CD4-positive, alpha-beta T cell treated with Interleukin-6 at 100 ng/mL for 8 hours (primary cell): Measurements from ENCODE around the gene GSE1.

ENCODE experiments used
- DNase-seq: peaks from one replicate; pipeline ENCODE4 v3.0.0-alpha.2; 2020; ENCODE audit warnings: mixed read lengths, low spot score

The GSE1 gene

GRCh38 chr16:85574672-85575475 lies 38.2 kb upstream of the GSE1 start:
- DNase-seq: no peak

- DNase-seq: no peak
Measured at GRCh38 chr16:85575920-85576319, 37.2 kb upstream of the GSE1 start.

GRCh38 chr16:85576944-85577343 lies 36.2 kb upstream of the GSE1 start:
- no peak for DNase-seq

GRCh38 chr16:85577899-85578598 lies 35.1 kb upstream of the GSE1 start:
- DNase-seq: no peak

- DNase-seq: no peak
Measured at GRCh38 chr16:85578599-85578948, 34.5 kb upstream of the GSE1 start.

GRCh38 chr16:85579191-85579590 lies 33.9 kb upstream of the GSE1 start:
- DNase-seq: no peak

GRCh38 chr16:85579923-85580580 lies 33.1 kb upstream of the GSE1 start:
- DNase-seq: no peak

- no peak for DNase-seq
Measured at GRCh38 chr16:85580684-85581083, 32.4 kb upstream of the GSE1 start.

GRCh38 chr16:85582229-85582991 lies 30.7 kb upstream of the GSE1 start:
- no peak for DNase-seq

GRCh38 chr16:85583491-85584181 lies 29.5 kb upstream of the GSE1 start:
- DNase-seq: no peak

- no peak for DNase-seq
Measured at GRCh38 chr16:85584267-85584666, 28.9 kb upstream of the GSE1 start.

- DNase-seq: no peak
Measured at GRCh38 chr16:85584819-85585282, 28.3 kb upstream of the GSE1 start.

- no peak for DNase-seq
Measured at GRCh38 chr16:85585711-85586110, 27.4 kb upstream of the GSE1 start.

GRCh38 chr16:85586380-85587104 lies 26.6 kb upstream of the GSE1 start:
- DNase-seq: no peak

- DNase-seq: no peak
Measured at GRCh38 chr16:85587762-85588556, 25.2 kb upstream of the GSE1 start.

GRCh38 chr16:85588562-85589503 lies 24.3 kb upstream of the GSE1 start:
- DNase-seq: no peak

GRCh38 chr16:85589688-85590505 lies 23.2 kb upstream of the GSE1 start:
- no peak for DNase-seq

- DNase-seq: no peak
Measured at GRCh38 chr16:85590506-85590832, 22.7 kb upstream of the GSE1 start.
